GM19035 (cell line): ENCODE results near the gene NAA80.

Experiments used
- ATAC-seq: cut with Tn5 transposase; IDR thresholded peaks from one replicate; pipeline ENCODE4 v1.9.1; 2021; ENCODE audit not compliant: unreplicated experiment

Gene NAA80

DNA sequence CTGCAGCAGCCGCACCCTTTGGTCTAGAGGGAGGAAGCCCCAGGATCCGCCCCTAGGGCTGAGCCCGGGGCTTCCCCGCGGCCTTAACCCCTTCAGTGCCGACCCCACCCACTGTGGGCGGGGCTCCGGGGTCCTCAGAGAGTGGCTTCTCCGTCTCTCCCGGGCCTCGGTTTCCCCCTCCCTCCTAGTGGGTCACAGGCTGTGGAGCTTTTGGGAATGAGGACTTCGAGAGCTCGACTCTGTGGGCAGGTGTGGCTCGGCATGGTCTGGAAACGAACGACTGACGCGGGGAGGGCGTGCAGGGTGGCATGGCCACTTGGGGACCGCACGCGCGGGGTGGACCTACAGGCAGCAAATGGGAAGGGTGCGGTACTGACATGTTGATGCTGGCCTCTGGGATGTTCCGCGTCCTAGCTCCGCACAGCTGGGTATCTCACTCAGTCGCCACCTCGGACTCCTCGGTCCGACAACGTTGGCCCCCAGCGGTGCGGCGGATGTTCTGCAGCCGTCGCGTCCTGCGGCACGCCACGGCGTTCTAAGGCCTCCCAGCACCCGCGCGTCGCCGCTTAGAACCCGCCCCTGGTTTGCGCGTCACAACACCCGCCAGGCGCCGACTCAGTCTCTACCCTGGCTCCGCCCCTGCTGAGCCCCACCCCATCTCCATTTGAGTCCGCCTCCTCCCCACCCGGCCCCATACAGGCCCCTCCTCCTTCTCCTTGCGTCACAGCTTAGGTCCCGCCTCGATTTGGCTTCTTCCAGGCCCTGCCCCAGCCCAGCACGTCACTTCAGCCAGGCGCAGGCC is at the start of gene NAA80, which contains the start of gene HYAL3:
TSS of gene NAA80 (minus strand) at position 570 of the 802 bp plus-strand sequence. CDS start 1,942 bp downstream, outside the sequence.
TSS of gene HYAL3 (minus strand) at position 570 of the 802 bp plus-strand sequence. CDS start 3,803 bp downstream, outside the sequence.
- peak; percentile 86 for ATAC-seq

DNA sequence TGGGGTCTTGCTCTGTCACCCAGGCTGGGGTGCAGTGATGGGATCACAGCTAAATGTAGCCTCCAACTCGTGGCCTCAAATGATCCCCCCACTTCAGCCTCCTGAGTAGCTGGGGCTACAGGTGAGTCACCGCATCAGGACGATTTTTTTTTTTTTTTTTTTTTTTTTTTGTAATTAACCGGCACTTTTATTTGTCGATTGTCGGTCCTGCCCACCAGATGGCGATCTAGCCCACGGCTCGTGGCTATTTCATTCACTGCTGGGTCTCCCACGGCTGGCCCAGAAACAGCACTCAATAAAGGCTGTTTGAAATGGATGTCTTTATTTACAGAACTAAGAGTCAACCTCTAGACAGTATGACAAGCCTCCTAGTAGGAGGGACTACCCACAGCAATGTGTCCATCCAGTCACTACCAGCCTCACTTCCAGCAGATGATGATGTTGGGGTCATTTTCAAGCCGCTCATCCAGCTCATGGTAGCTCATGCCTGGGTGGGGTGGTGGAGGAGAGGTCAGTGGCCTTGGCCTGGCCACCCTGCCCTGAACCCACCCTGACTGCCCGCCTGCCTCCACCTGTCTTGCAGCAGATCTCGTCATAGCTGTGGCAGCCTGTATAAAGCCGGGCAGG is 48.1 kb upstream of the NAA80 start:
- no peak for ATAC-seq

- ATAC-seq, result no peak
Observed at GRCh38 chr3:50345586-50346234, 46.5 kb upstream of the NAA80 start, which contains the start of gene ZMYND10. TSS of gene ZMYND10 (minus strand) at chr3:50345732. CDS start at chr3:50345579, 153 bp downstream.

DNA sequence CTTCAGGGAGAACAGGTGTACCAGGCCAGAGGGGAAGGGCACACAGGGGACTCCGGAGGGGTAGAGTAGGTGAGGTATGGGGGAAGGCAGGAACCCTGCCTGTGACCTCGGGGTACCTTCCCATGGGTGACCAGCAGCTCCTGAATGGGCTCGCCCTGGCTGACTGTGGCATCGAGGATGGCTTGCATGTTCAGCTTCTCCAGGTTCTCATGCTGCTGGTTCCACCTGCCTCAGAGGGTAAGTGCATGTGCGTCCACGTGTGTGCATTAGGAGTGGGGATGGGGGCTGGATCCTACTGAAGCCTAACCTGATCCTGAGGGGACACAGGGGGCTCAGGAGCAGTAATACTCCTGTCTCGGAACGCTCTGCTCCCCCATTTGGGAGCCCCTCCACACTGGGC is 45.8 kb upstream of the NAA80 start:
- ATAC-seq, result no peak

GRCh38 chr3:50342813-50343633 is 43.8 kb upstream of the NAA80 start:
- no peak for ATAC-seq

- ATAC-seq, result no peak
Observed at GRCh38 chr3:50341996-50342650, 42.9 kb upstream of the NAA80 start.

DNA sequence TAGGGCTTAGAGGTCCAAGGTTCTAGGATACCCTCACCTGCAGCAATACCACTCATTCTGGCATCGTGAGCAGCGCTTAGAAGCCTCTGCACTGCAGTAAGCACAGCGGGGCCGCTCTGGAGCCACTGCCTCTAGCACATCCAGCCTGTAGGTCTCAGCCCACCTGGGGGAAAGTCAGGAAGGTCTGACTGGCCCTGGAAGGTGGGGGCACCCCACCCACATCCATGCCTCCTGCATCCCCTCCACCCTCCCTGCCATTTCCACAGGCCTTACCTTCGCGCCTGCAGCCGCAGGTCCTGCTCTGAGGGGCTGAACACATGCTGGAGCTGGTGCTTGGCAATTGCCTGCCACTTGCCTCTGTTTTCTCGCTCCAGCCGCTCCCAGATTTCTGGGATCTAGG is 42.3 kb upstream of the NAA80 start:
- ATAC-seq, result no peak

- ATAC-seq, result no peak
Observed at GRCh38 chr3:50340448-50341329, 41.5 kb upstream of the NAA80 start, which contains the start of gene RASSF1. TSS of gene RASSF1 (minus strand) at chr3:50340836. CDS start at chr3:50340805, 31 bp downstream.

DNA sequence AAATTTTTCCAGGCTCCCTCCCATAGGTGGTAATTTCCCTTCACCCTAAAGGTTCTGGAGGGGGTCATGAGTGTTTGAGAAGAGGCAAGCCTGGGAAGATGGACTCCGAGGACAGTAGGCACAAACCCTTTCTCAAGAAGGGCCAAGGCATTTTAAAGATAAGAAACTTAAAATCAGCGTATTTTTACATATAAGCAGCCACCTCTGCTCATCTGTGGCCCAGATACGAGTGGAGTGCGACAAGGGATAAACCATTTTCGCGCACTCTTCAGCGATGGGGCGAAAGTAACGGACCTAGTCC is 40.9 kb upstream of the NAA80 start:
- ATAC-seq, result no peak

- no peak for ATAC-seq
Observed at GRCh38 chr3:50339485-50340146, 40.4 kb upstream of the NAA80 start.

DNA sequence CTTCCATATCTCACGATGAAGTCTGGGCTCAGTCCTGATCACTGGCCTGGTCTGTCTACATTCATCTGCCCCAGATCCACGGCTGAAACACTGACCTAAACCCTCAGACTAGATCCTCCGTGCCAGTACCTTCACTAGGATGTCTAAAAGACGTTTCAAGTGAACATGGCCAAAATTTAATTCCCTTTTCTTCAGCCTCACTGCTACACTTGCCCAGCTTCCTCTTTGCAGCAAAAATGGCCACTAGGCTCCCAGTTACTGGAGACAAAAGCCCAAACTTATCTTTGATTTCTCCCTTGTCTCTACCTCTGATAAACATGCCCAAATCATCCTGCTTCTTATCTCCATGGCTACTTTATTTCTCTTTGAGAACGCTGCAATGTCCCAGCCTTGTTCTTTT is 39.8 kb upstream of the NAA80 start:
- ATAC-seq, result no peak

GRCh38 chr3:50337175-50337861 is 38.1 kb upstream of the NAA80 start:
- ATAC-seq, result peak; percentile 78

GRCh38 chr3:50336452-50337174 is 37.4 kb upstream of the NAA80 start:
- peak; percentile 39 for ATAC-seq

- ATAC-seq, result no peak
Observed at GRCh38 chr3:50334339-50335075, 35.3 kb upstream of the NAA80 start.

DNA sequence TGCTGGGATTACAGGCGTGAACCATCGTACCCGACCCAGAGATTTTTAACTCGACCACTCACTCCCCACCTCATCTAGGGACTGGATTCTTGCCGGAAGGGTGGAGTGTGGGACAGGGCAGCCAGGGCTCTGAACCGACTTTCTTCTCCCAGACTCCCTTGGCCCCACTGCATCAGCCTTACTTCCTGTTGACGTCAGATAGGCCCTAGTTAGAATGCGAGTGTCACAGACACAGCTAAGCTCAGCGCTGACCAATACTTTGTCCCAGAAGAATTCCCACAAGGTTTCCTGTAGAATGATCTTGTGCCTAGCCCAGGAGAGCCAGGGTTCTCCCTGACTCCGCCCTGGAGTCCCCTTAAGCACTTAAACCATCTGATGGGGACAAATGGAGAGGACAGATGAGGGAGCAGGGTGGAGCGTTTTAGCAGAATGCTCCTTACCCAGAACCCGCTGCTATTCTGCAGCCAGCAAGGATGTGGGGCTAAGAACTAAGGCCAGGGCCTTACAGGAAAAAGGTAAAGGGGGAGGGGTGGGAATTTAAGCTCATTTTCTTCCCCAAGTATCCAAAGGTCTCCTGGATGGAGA is 34.6 kb upstream of the NAA80 start:
- no peak for ATAC-seq

GRCh38 chr3:50331364-50331907 is 32.2 kb upstream of the NAA80 start:
- no peak for ATAC-seq
